GM18519 (cell line): ENCODE results near the gene OXLD1.
A peak's percentile ranks its signal among the peaks of the same experiment; 100 is the strongest.

Experiments used
- ATAC-seq: cut with Tn5 transposase; IDR thresholded peaks from one replicate; pipeline ENCODE4 v1.9.1; 2021; ENCODE audit warnings: mild to moderate bottlenecking, moderate library complexity; ENCODE audit not compliant: unreplicated experiment, low FRiP score

Gene OXLD1

DNA sequence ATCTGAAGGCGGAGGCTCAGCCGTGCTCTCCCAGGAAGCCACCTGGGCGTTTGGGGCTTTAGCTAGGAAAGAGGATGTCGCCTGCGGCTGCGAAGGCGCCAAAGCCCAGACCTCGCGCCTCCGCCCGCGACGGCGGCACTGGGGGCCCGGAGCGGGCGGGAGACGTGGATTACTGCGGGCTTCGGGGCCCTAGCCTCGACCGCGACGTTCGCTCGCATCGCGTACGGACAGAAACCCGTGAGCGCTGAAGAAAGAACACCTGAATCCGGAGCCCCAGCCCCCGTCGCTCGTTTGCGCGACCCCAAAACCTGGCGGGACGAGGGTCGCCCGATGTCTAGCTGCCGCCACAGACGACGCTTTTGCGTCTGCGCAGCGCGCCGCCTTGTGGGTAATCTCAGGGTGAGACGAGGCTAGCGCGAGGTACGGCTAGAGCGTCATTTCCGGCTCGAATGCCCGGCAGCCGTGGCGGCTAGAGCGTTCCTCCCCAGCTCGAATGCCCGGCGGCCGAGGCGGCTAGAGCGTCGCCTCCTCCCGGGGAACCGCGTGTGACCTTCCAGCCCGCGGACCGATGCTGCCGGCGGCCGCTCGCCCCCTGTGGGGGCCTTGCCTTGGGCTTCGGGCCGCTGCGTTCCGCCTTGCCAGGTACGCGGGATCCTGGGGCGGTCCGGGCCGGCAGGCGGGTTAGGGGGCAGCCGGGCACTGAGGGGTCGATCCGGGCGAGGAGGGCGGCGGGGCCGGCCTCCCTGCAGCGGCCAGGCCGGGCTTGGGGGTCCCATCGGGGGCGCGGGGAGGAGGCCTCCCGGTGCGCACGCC lies 36.7 kb upstream of the OXLD1 start, which contains the start of gene MRPL12:
MRPL12 (plus strand) TSS at position 434 of the 813 bp plus-strand sequence; CDS start at position 569, 135 bp downstream.
- ATAC-seq, result peak; percentile 59

DNA sequence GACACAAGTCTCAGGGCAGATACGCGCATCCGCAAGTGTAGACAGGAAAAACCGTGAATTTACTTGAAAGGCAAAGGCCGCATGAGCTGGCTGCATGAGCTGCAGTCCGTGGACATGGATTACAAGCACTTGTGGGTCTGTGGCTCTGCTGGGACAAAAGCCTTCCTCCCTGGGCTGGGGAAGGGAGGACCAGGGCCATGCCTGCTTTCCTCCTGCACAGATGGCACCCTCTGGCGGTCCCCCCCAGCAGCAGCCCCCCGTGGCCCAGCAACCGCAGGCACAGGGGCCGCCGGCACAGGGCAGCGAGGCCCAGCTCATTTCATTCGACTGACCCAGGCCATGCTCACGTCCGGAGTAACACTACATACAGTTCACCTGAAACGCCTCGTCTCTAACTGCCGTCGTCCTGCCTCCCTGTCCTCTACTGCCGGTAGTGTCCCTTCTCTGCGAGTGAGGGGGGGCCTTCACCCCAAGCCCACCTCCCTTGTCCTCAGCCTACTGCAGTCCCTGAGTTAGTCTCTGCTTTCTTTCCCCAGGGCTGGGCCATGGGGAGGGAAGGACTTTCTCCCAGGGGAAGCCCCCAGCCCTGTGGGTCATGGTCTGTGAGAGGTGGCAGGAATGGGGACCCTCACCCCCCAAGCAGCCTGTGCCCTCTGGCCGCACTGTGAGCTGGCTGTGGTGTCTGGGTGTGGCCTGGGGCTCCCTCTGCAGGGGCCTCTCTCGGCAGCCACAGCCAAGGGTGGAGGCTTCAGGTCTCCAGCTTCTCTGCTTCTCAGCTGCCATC lies 35.1 kb upstream of the OXLD1 start:
- ATAC-seq, result no peak

DNA sequence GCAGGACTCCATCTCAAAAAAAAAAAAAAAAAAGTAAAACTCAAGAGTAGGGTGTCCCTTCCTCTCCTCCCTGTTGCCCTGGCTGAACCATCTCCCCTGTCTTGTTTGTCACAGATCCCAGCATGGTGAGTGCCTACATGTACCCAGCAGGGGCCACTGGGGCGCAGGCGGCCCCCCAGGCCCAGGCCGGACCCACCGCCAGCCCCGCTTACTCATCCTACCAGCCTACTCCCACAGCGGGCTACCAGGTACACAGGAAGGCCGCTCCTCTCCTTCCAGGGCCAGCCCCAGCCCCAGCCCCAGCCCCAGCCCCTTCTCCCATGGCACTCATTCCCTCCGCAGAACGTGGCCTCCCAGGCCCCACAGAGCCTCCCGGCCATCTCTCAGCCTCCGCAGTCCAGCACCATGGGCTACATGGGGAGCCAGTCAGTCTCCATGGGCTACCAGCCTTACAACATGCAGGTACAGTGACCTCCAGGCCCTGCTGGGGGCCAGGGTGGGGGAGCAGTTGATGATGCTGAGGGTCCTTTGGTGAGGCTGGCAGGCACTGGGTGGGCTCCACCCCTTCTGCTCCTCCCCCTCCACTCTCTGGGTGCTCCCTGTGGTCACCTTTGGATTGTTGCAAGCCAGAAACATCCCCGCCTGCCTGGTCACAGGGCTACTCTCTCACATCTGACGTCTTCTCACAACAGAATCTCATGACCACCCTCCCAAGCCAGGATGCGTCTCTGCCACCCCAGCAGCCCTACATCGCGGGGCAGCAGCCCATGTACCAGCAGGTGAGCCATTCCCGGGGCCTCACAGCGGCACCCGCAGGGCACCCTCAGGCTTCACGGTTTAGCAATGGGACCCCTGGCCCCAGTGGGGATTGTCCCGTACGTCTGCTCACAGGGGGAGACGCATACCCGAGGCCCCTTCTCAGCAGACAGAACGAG lies 34.2 kb upstream of the OXLD1 start:
- no peak for ATAC-seq

DNA sequence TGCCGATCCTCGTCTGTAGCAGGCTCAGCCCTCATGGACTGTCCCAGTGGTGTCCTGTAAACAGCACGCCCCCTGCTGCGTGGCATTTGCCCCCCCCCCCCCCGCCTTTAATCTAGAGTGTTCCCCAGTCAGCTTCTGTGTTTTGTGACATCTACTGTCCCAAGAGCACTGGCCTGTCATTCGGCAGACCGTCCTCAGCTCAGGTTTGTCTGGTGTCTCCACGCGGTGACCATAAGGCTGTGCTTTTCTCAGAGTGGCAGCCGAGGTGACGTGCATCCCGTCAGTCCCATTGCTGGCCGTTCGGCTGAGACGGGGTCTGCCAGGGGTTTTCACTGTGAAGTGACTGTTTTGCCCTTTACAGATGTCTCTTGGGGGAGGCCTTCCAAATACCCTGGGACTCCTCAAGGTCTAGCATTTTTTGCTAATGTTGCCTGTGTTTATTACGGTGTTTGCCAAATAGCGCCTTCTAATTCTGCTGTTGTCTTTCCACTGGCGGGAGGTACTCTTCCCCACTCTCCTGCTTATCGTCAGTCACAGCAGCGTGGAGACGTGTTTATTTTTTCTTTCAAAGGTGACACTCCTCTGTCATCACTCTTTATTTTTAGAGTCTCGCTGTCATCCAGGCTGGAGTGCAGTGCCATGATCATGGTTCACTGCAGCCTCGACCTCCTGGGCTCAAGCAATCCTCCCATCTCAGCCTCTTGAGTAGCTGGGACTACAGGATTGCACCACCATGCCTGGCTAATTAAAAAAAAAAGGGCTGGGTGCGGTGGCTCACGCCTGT lies 31.0 kb upstream of the OXLD1 start:
- no peak for ATAC-seq

DNA sequence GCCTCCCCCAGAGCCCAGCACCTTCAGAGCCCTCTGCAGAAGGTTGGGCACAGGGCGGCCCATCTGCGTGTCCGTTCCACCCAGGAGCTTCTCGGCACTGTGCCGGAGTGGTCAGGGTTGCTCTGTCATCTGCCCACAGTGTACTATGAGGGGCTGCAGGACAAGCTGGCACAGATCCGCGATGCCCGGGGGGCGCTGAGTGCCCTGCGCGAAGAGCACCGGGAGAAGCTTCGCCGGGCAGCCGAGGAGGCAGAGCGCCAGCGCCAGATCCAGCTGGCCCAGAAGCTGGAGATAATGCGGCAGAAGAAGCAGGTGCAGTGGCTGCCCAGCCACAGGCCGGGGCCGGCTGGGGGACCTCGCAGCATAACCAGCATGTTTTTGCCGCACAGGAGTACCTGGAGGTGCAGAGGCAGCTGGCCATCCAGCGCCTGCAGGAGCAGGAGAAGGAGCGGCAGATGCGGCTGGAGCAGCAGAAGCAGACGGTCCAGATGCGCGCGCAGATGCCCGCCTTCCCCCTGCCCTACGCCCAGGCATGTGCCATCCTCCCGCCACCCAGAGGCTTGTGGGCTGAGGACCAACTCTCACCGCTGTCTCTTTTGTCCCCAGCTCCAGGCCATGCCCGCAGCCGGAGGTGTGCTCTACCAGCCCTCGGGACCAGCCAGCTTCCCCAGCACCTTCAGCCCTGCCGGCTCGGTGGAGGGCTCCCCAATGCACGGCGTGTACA lies 30.0 kb upstream of the OXLD1 start:
- no peak for ATAC-seq

DNA sequence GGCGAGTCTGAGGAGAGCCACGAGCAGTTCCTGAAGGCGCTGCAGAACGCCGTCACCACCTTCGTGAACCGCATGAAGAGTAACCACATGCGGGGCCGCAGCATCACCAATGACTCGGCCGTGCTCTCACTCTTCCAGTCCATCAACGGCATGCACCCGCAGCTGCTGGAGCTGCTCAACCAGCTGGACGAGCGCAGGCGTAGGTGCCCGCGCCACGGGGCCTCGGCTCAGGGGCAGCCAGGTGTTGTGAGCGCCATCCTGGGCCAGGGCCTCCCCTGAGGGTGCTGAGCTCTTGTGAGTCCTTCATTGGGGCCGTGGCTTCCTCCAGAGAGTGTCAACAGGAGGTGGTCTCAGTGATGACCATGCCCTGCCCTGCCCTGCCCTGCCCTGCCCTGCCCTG lies 29.4 kb upstream of the OXLD1 start:
- ATAC-seq, result no peak

DNA sequence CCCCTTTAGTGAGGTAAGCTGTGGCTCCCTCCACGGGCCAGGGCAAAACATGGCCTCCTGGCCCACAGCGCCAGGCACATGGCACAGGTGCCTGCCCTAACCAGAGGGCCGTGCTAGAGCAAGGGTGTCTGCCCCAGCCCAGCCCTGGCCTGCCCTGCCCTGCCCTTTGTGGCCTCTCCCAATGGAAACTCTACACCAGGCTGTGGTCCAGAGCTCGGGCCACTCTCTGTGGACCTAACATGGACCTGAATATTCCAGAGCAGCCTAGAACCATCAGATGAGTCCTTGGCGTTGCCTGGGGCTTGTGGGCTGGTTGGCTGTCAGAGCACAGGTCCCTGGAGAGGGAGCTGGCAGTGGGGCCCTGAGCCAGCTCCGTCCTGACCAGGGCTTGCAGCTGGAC lies 28.8 kb upstream of the OXLD1 start:
- ATAC-seq, result no peak

DNA sequence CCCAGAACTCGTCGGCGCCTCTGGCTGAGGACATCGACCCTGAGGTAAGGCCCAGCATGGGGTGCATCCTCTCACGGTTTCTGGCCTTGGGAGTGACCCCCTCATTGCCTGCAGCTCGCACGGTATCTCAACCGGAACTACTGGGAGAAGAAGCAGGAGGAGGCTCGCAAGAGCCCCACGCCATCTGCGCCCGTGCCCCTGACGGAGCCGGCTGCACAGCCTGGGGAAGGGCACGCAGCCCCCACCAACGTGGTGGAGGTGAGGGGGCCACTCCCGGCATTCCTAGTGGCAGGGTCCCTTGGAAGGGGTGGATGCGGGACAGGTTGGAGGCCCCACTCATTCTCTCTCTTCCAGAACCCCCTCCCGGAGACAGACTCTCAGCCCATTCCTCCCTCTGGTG lies 28.4 kb upstream of the OXLD1 start:
- no peak for ATAC-seq

DNA sequence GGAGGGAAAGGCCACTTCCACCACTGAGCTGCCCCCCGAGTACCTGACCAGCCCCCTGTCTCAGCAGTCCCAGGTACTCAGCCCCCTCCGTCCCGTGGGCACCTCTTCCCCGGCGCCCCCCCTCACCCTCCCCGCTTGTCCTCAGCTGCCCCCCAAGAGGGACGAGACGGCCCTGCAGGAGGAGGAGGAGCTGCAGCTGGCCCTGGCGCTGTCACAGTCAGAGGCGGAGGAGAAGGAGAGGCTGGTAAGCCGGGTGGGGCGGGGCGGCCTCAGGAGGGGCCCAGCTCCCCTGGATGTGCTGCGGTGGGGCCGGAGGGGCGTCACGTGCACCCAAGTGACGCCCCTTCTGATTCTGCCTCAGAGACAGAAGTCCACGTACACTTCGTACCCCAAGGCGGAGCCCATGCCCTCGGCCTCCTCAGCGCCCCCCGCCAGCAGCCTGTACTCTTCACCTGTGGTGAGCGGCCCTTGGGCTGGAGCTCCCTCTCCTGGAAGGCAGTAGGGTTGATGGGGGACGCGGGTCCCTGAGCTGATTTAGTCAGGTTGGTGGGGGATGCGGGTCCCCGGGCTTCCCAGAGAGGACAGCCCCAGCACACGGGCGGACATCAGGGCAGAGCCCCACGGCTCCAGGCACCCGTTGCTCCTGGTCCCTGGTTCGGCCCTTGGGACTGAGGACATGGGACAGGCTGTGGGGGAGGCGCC lies 27.3 kb upstream of the OXLD1 start:
- no peak for ATAC-seq

DNA sequence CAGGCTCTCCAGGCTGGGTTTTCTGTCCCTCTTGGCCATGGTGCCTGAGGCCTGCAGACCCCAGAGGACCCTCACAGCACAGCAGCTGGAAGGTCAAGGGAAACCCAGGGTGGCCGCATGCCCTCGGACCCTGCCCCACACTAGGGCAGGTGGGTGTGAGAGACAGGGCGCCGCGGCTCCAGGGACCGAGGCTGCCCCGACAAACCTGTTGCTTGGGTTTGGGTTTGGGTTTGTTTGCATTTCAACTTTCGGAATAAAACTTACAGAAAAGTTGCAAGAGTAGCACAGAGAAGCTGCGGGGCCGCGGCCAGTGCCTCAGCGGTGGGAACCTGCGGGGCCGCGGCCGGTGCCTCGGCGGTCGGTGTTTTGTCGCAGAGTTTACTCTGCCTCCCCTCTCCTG lies 25.2 kb upstream of the OXLD1 start:
- ATAC-seq, result no peak

DNA sequence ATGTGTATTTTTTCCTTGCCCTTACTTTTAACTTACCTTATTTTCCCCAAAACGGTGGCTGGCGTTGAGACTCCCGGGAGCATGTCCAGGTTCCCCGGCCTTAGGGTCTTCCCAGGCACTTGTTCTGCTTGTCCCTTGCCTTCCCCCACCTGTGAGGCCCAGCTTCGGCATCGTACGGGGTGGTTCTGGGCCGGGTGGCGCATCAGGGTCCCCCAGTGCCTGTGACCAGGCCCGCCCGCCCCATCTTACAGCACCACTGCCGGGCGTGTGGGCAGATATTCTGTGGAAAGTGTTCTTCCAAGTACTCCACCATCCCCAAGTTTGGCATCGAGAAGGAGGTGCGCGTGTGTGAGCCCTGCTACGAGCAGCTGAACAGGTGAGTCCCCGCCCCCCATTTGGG lies 24.8 kb upstream of the OXLD1 start:
- ATAC-seq, result no peak

DNA sequence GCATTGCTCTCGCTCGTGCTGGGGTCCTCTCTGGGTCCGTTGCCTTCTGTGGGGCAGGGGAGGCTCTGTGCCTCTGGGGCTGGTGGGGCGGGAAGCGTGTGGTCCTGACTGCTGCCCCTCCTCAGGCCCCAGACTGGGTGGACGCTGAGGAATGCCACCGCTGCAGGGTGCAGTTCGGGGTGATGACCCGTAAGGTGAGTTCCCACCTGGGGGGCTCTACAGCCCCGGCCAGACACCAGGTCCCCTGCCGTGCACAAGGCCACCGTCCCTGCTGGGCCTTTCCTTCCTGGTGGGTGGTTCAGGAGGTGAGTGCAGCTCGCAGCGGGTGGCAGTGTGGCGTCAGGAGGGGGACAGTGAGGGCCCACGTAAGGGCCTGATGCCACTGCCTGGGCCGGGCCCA lies 24.1 kb upstream of the OXLD1 start:
- no peak for ATAC-seq

DNA sequence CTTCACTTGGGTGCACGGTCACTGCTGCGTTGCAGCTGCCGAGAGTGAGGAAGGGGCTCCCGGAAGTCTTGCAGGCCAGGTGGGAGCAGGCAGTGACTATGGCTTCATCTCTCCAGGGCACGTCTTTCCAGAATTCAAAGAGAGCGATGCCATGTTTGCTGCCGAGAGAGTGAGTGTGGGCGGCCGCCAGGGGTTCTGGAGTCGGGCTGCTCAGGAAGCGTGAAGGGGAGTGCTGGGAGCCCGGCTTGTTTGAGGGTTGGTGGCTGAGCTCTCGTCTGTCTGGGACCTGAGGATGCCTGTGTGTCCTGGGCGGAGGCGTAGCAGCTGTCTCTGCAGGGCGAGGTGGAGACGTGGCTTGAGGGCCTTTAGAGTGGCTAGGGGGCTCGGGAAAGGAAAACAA lies 23.7 kb upstream of the OXLD1 start:
- ATAC-seq, result no peak

DNA sequence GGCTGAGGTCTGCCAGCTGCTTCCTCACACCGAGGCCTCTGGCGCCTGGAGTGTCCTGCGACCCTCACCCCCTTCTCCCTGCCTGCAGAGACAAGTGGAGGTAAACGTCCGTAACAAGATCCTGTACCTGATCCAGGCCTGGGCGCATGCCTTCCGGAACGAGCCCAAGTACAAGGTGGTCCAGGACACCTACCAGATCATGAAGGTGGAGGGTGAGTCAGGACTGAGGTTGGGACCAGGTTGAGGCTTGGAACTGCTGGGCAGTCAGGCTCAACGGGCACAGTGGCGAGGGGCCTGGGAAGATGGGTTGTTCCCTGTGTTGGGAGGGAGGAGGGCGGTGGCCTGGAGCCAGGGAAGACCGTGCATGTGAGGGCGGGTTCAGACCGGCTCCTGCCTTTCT lies 22.2 kb upstream of the OXLD1 start:
- ATAC-seq, result no peak

DNA sequence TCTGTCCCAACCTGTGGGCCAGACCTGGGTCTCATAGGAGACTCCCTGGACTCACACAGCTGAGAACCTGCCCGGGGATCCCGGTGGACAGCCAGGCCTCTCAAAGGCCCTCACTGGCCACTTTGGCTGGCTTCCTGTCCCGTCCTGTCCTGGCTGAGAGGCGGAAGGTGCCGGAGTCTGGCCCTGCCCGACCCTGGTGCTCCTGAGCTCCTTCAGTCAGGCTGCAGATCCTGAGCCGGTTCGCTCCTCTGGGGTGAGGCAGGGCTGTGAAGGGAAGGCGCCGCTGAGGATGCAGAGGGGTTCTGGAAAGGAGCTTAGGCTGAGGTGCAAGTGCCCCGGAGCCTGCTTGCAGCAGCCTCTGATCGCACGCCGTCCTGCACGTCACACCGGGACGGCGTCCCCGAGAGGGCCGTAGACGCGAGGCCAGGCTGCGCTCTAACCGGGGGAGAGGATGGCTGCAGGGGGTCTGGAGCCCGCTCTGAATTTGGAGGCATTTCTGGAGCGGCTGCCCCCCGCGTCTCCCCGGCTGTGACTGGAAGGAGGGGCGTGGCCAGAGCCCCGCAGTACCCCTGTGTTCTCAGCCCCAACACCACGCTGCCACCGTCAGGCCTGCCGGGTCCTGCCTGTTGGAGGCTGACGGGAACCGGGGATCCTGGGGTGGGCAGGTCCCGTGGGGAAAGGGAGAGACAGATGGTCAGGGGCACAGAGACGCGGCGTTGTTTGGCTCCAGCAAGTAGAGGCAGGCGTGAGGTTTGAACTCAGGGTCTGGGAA lies 21.6 kb upstream of the OXLD1 start:
- ATAC-seq, result no peak

DNA sequence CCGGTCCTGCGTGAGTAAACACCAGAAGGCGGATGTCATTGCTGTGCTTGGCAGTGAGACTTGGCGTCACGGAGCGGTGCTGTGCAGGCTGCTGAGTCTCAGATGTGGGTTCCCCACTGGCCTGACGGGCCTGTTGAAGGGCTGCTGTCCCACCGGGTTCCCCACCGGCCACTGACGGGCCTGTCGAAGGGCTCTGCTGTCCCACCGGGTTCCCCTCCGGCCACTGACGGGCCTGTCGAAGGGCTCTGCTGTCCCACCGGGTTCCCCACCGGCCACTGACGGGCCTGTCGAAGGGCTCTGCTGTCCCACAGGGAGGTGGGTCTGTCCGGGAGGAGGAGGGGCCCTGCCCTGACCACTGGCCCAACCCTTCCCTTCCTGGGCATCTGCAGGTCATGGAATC lies 20.2 kb upstream of the OXLD1 start:
- no peak for ATAC-seq

DNA sequence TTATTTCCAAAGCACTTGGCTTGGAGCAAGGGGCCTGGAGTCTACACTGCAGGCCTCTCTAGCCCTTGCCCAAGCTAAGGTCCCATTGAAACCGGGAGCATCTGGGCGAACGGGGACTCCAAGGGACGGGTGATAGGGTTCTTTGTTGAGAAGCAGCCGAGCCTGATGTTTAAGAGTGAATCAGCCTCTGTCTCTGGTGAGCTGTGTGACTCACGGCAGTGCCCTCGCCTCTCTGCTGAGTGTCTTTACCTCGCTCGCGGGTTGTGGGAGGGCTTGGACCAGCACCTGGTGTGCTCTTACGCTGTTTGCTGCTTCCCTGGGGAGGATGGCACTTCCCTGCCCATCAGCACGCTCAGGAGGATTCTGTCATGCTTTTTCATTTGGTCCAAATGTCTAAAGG lies 18.7 kb upstream of the OXLD1 start:
- no peak for ATAC-seq

DNA sequence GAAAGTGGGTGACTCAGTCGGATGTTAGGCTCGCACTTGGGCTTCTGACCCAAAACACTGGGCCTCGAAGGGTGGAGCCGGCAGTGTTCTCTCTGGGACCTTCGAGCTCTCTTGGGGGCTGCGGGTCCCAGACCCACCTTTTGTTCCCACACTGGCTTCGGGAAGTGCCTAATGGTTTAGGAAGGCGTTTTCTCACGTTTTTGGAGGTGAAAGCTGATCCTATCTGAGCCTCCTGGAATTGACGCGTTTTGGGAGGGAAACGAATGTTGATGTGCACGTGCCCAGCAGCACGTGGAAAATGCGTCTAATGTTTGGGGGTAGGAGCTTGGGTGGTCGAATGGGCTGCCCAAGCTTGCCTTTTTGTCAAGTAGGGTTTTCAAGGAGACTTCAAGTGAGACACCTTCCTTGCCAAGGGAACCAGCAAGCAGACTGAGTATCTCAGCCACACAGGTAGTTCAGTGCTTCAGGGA lies 18.1 kb upstream of the OXLD1 start:
- ATAC-seq, result no peak
